Stimulated activated CD4-positive, alpha-beta T cell treated with anti-CD3 and anti-CD28 coated beads, Interleukin-12 subunit alpha, Interleukin-12 subunit beta, amount 100 ng/mL, for 4 hours (primary cell): ENCODE measurements around the gene DIAPH1.
"Not testable (repeated sequence)": the region's sequence is repeated elsewhere in the genome, so short reads cannot be mapped to it uniquely, and the experiment has no call there.

Experiments
- DNase-seq: peaks from one replicate; pipeline ENCODE4 v3.0.0-alpha.2; 2020

The DIAPH1 gene

GRCh38 chr5:141639357-141640050 is 20.7 kb upstream of the DIAPH1 start:
- DNase-seq, result no peak

- DNase-seq, result no peak
Measured at GRCh38 chr5:141638771-141639170, 20.0 kb upstream of the DIAPH1 start.

- DNase-seq, result peak; percentile 50
Measured at GRCh38 chr5:141637767-141638419, 19.1 kb upstream of the DIAPH1 start.

- peak; percentile 56 for DNase-seq
Measured at GRCh38 chr5:141637123-141637766, 18.4 kb upstream of the DIAPH1 start.

- peak; percentile 96 for DNase-seq
Measured at GRCh38 chr5:141636413-141637122, 17.8 kb upstream of the DIAPH1 start, which contains the start of the genes HDAC3 and RELL2. HDAC3 (minus strand) TSS chr5:141636849; CDS start chr5:141636790, 59 bp downstream. RELL2 (plus strand) TSS chr5:141636997; CDS start chr5:141638226, 1,229 bp downstream.

GRCh38 chr5:141636106-141636412 is 17.3 kb upstream of the DIAPH1 start:
- DNase-seq, result no peak

- no peak for DNase-seq
Measured at GRCh38 chr5:141635646-141636045, 16.8 kb upstream of the DIAPH1 start.

GRCh38 chr5:141634720-141635119 is 15.9 kb upstream of the DIAPH1 start:
- no peak for DNase-seq

- no peak for DNase-seq
Measured at GRCh38 chr5:141633871-141634561, 15.2 kb upstream of the DIAPH1 start.

GRCh38 chr5:141632650-141633049 is 13.8 kb upstream of the DIAPH1 start:
- no peak for DNase-seq

GRCh38 chr5:141630570-141631140 is 11.9 kb upstream of the DIAPH1 start:
- no peak for DNase-seq

- DNase-seq, result no peak
Measured at GRCh38 chr5:141628175-141628788, 9.5 kb upstream of the DIAPH1 start.

- DNase-seq, result no peak
Measured at GRCh38 chr5:141623611-141624010, 4.8 kb upstream of the DIAPH1 start.

- no peak for DNase-seq
Measured at GRCh38 chr5:141623186-141623585, 4.4 kb upstream of the DIAPH1 start.

- peak; percentile 51 for DNase-seq
Measured at GRCh38 chr5:141618030-141618803, 583 bp downstream of the DIAPH1 start.

GRCh38 chr5:141617682-141618029 is 1.1 kb downstream of the DIAPH1 start:
- no peak for DNase-seq

GRCh38 chr5:141617128-141617527 is 1.7 kb downstream of the DIAPH1 start:
- DNase-seq, result no peak

GRCh38 chr5:141615991-141616720 is 2.6 kb downstream of the DIAPH1 start:
- no peak for DNase-seq

- DNase-seq, result no peak
Measured at GRCh38 chr5:141613344-141613743, 5.5 kb downstream of the DIAPH1 start.

GRCh38 chr5:141611289-141611688 is 7.5 kb downstream of the DIAPH1 start:
- no peak for DNase-seq

GRCh38 chr5:141609921-141610320 is 8.9 kb downstream of the DIAPH1 start:
- DNase-seq, result not testable (repeated sequence)
